DMS153 (cell line): ENCODE results near the gene UFC1.

Experiments used
- DNase-seq: peaks from one replicate; lab custom pipeline; 2025; lab: John Stamatoyannopoulos, UW

The UFC1 gene

GRCh38 chr1:161171191-161171590 is 17.4 kb downstream of the UFC1 start:
- no peak for DNase-seq

- no peak for DNase-seq
Measured at GRCh38 chr1:161171696-161172095, 17.9 kb downstream of the UFC1 start.

GRCh38 chr1:161172349-161172748 is 18.6 kb downstream of the UFC1 start:
- DNase-seq: no peak

- no peak for DNase-seq
Measured at GRCh38 chr1:161172776-161173376, 19.1 kb downstream of the UFC1 start.

GRCh38 chr1:161173711-161174110 is 19.9 kb downstream of the UFC1 start:
- DNase-seq: no peak

GRCh38 chr1:161174911-161175310 is 21.1 kb downstream of the UFC1 start:
- DNase-seq: no peak

- no peak for DNase-seq
Measured at GRCh38 chr1:161175771-161176453, 22.1 kb downstream of the UFC1 start.

- no peak for DNase-seq
Measured at GRCh38 chr1:161176468-161177111, 22.8 kb downstream of the UFC1 start.

GRCh38 chr1:161177112-161177935 is 23.5 kb downstream of the UFC1 start, which contains the start of gene B4GALT3:
TSS of gene B4GALT3 (minus strand) at chr1:161177507. CDS start at chr1:161176060, 1,447 bp downstream.
- DNase-seq: peak; percentile 83

GRCh38 chr1:161177936-161178244 is 24.1 kb downstream of the UFC1 start:
- no peak for DNase-seq

GRCh38 chr1:161179698-161180097 is 25.9 kb downstream of the UFC1 start:
- DNase-seq: no peak

- no peak for DNase-seq
Measured at GRCh38 chr1:161180639-161181038, 26.9 kb downstream of the UFC1 start.

- no peak for DNase-seq
Measured at GRCh38 chr1:161182214-161182613, 28.4 kb downstream of the UFC1 start.

GRCh38 chr1:161185282-161185682 is 31.5 kb downstream of the UFC1 start:
- DNase-seq: no peak

GRCh38 chr1:161185732-161186311 is 32.0 kb downstream of the UFC1 start:
- DNase-seq: no peak

- DNase-seq: no peak
Measured at GRCh38 chr1:161187311-161187710, 33.5 kb downstream of the UFC1 start.

- DNase-seq: no peak
Measured at GRCh38 chr1:161188381-161188780, 34.6 kb downstream of the UFC1 start.

GRCh38 chr1:161189036-161189435 is 35.3 kb downstream of the UFC1 start:
- no peak for DNase-seq

- no peak for DNase-seq
Measured at GRCh38 chr1:161190962-161191521, 37.3 kb downstream of the UFC1 start.

- DNase-seq: no peak
Measured at GRCh38 chr1:161191971-161192370, 38.2 kb downstream of the UFC1 start.

GRCh38 chr1:161192476-161193465 is 39.0 kb downstream of the UFC1 start:
- DNase-seq: peak; percentile 60
